NCI-H526 (cell line): ENCODE data around the gene EMP2.
"Not testable (repeated sequence)": the region's sequence is repeated elsewhere in the genome, so short reads cannot be mapped to it uniquely, and the experiment has no call there.

ENCODE experiments used
- DNase-seq, 2 experiments: peaks; one replicate each; lab custom pipeline; 2025; lab: John Stamatoyannopoulos, UW

Gene EMP2

GRCh38 chr16:10579965-10580882 is at the start of gene EMP2:
Gene EMP2 (minus strand): TSS chr16:10580598. CDS start chr16:10547617, 32,981 bp downstream.
- DNase-seq = peak; percentile 76 to 93

GRCh38 chr16:10629592-10629963 is 49.2 kb upstream of the EMP2 start:
- DNase-seq = no peak

- no peak for DNase-seq
Observed at GRCh38 chr16:10625595-10626357, 45.4 kb upstream of the EMP2 start.

GRCh38 chr16:10624527-10624926 is 44.1 kb upstream of the EMP2 start:
- DNase-seq = no peak

GRCh38 chr16:10623059-10623458 is 42.7 kb upstream of the EMP2 start:
- no peak for DNase-seq

- DNase-seq = no peak
Observed at GRCh38 chr16:10622036-10622921, 41.9 kb upstream of the EMP2 start.

- DNase-seq = not testable (repeated sequence)
Observed at GRCh38 chr16:10621216-10621949, 41.0 kb upstream of the EMP2 start.

GRCh38 chr16:10620120-10620519 is 39.7 kb upstream of the EMP2 start:
- no peak for DNase-seq

- DNase-seq = peak; percentile 43 to 87
Observed at GRCh38 chr16:10619271-10619849, 39.0 kb upstream of the EMP2 start.

- DNase-seq = peak in 1 of 2 experiments; percentile 34
Observed at GRCh38 chr16:10618710-10619209, 38.4 kb upstream of the EMP2 start.

- DNase-seq = peak in 1 of 2 experiments; percentile 29
Observed at GRCh38 chr16:10617662-10618420, 37.4 kb upstream of the EMP2 start.

GRCh38 chr16:10616756-10617640 is 36.6 kb upstream of the EMP2 start:
- DNase-seq = peak; percentile 70 to 78

- DNase-seq = no peak
Observed at GRCh38 chr16:10616419-10616755, 36.0 kb upstream of the EMP2 start.

GRCh38 chr16:10614685-10615084 is 34.3 kb upstream of the EMP2 start:
- no peak for DNase-seq

- DNase-seq = no peak
Observed at GRCh38 chr16:10613785-10614485, 33.5 kb upstream of the EMP2 start.

- no peak for DNase-seq
Observed at GRCh38 chr16:10612649-10613179, 32.3 kb upstream of the EMP2 start.

GRCh38 chr16:10611825-10612342 is 31.5 kb upstream of the EMP2 start:
- no peak for DNase-seq
